A549 (cell line): Measurements from ENCODE around the gene TBCK.

Source experiments
- BHLHE40 ChIP-seq: IDR thresholded peaks from 2 replicates; pipeline ENCODE4 v1.6.1; 2012; ENCODE audit warnings: low read depth, low read length, inconsistent platforms
- CBX2 ChIP-seq: fragments of 200-600 bp; sonication (generic); IDR thresholded peaks from 2 replicates; pipeline ENCODE4 v1.6.1; 2016; ENCODE audit warnings: low read depth, mild to moderate bottlenecking, borderline replicate concordance
- CTCF ChIP-seq: fragments of >200 bp; sonication (Bioruptor Twin); formaldehyde crosslinking; IDR thresholded peaks from 3 replicates; pipeline ENCODE4 v1.5.1; 2016
- EP300 ChIP-seq, 2 experiments: fragments of >200 bp; sonication (Bioruptor Twin); formaldehyde crosslinking; IDR thresholded peaks; 2 replicates in 1 of 2; 3 replicates in 1 of 2; pipeline ENCODE4 v1.6.1; 2016 to 2017
- ESRRA ChIP-seq: fragments of 150-350 bp; IDR thresholded peaks from 2 replicates; pipeline ENCODE4 v1.6.1; 2014; ENCODE audit warnings: mild to moderate bottlenecking, low read length, borderline replicate concordance
- JUN ChIP-seq, 2 experiments: fragments of >200 bp; sonication (Bioruptor Twin); formaldehyde crosslinking; IDR thresholded peaks; 2 replicates in 1 of 2; 3 replicates in 1 of 2; pipeline ENCODE4 v1.6.1; 2016 to 2017
- MYC ChIP-seq: IDR thresholded peaks from 2 replicates; pipeline ENCODE4 v1.6.1; 2012; ENCODE audit warnings: mild to moderate bottlenecking, inconsistent platforms, low read length, improper control_type of control experiment, borderline replicate concordance
- NR3C1 ChIP-seq: fragments of >200 bp; sonication (Bioruptor Twin); formaldehyde crosslinking; IDR thresholded peaks from 3 replicates; pipeline ENCODE4 v1.6.1; 2017
- POLR2A ChIP-seq: IDR thresholded peaks from 2 replicates; pipeline ENCODE4 v1.6.1; 2012; ENCODE audit warnings: mild to moderate bottlenecking, low read length
- TP53 ChIP-seq: fragments of 250-450 bp; sonication (Bioruptor Pico); IDR thresholded peaks from 2 replicates; pipeline ENCODE4 v1.5.0; 2021; ENCODE audit warnings: mild to moderate bottlenecking, moderate library complexity
- USF2 ChIP-seq: fragments of 450-650 bp; IDR thresholded peaks from 2 replicates; pipeline ENCODE4 v1.6.1; 2014; ENCODE audit warnings: antibody characterized with exemption

- no peak for TF ChIP-seq JUN (IDR thresholded peaks at IDR 0.05)
- TF ChIP-seq POLR2A, result no peak
- no peak for TF ChIP-seq CBX2
- TF ChIP-seq MYC, result no peak
- no peak for TF ChIP-seq NR3C1
- no peak for TF ChIP-seq CTCF
- no peak for TF ChIP-seq TP53 (CRISPR knock-in tag)
- no peak for TF ChIP-seq BHLHE40
- TF ChIP-seq EP300 (IDR thresholded peaks at IDR 0.05), result no peak
- no peak for TF ChIP-seq ESRRA
- TF ChIP-seq USF2, result no peak
These were observed 175.4 kb downstream of the TBCK start for GRCh38 chr4:106140601-106141000.
